GM18867 (cell line): Measurements from ENCODE around the gene MACROD2.
"Not testable (repeated sequence)": the region's sequence is repeated elsewhere in the genome, so short reads cannot be mapped to it uniquely, and the experiment has no call there.

Source experiments
- ATAC-seq: cut with Tn5 transposase; IDR thresholded peaks from one replicate; pipeline ENCODE4 v1.9.1; 2021; ENCODE audit warnings: mild to moderate bottlenecking, moderate library complexity; ENCODE audit not compliant: unreplicated experiment

The MACROD2 gene

GRCh38 chr20:15119852-15120487 lies 1124.7 kb downstream of the MACROD2 start:
- no peak for ATAC-seq

- ATAC-seq, result no peak
Observed at GRCh38 chr20:15122613-15123012, 1127.3 kb downstream of the MACROD2 start.

GRCh38 chr20:15131176-15131575 lies 1135.9 kb downstream of the MACROD2 start:
- ATAC-seq, result no peak

- no peak for ATAC-seq
Observed at GRCh38 chr20:15138548-15139126, 1143.3 kb downstream of the MACROD2 start.

GRCh38 chr20:15139522-15139921 lies 1144.2 kb downstream of the MACROD2 start:
- no peak for ATAC-seq

- no peak for ATAC-seq
Observed at GRCh38 chr20:15140286-15140685, 1145.0 kb downstream of the MACROD2 start.

- ATAC-seq, result not testable (repeated sequence)
Observed at GRCh38 chr20:15140940-15141339, 1145.6 kb downstream of the MACROD2 start.

- no peak for ATAC-seq
Observed at GRCh38 chr20:15141861-15142260, 1146.5 kb downstream of the MACROD2 start.

GRCh38 chr20:15143478-15143877 lies 1148.2 kb downstream of the MACROD2 start:
- ATAC-seq, result no peak

GRCh38 chr20:15144916-15145315 lies 1149.6 kb downstream of the MACROD2 start:
- no peak for ATAC-seq

GRCh38 chr20:15146948-15147347 lies 1151.6 kb downstream of the MACROD2 start:
- ATAC-seq, result no peak

- no peak for ATAC-seq
Observed at GRCh38 chr20:15154070-15154469, 1158.8 kb downstream of the MACROD2 start.

GRCh38 chr20:15155848-15156401 lies 1160.6 kb downstream of the MACROD2 start:
- no peak for ATAC-seq

GRCh38 chr20:15158533-15158932 lies 1163.2 kb downstream of the MACROD2 start:
- no peak for ATAC-seq

- ATAC-seq, result peak; percentile 89
Observed at GRCh38 chr20:15162079-15162647, 1166.8 kb downstream of the MACROD2 start.

GRCh38 chr20:15163632-15164031 lies 1168.3 kb downstream of the MACROD2 start:
- ATAC-seq, result no peak

- ATAC-seq, result no peak
Observed at GRCh38 chr20:15164726-15165125, 1169.4 kb downstream of the MACROD2 start.

- no peak for ATAC-seq
Observed at GRCh38 chr20:15166744-15167143, 1171.4 kb downstream of the MACROD2 start.

GRCh38 chr20:15171016-15171415 lies 1175.7 kb downstream of the MACROD2 start:
- ATAC-seq, result no peak

- ATAC-seq, result no peak
Observed at GRCh38 chr20:15176929-15177328, 1181.6 kb downstream of the MACROD2 start.

GRCh38 chr20:15178581-15178980 lies 1183.3 kb downstream of the MACROD2 start:
- no peak for ATAC-seq

- ATAC-seq, result no peak
Observed at GRCh38 chr20:15179381-15179780, 1184.1 kb downstream of the MACROD2 start.
